GM18870 (cell line): ENCODE measurements around the gene VWA7.

ENCODE experiments used
- ATAC-seq: cut with Tn5 transposase; IDR thresholded peaks from one replicate; pipeline ENCODE4 v1.9.1; 2021; ENCODE audit warnings: moderate library complexity; ENCODE audit not compliant: unreplicated experiment

Gene VWA7

GRCh38 chr6:31732029-31732428 is 45.1 kb downstream of the VWA7 start:
- no peak for ATAC-seq

DNA sequence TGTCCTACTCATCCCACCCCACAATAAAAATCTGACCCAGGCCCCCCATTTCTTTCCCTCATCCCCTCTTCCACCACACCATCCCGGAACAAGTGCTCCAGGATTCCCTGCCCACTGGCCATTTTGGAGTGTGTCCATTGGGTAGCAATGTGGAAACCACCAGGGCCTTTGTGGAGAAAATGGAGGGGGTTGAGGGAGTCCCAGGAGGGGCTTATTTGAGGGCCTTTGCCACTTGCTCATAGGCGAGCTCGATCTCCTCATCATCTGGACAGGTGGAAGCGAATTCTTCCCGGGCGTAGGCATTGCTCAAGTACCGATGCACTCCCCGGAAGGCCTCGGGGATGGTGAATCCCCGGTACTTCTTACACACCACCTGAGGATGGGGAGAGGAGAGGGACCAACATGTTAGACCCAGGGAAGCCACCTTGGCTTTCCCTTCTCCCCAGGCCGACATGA is 46.5 kb downstream of the VWA7 start:
- no peak for ATAC-seq

DNA sequence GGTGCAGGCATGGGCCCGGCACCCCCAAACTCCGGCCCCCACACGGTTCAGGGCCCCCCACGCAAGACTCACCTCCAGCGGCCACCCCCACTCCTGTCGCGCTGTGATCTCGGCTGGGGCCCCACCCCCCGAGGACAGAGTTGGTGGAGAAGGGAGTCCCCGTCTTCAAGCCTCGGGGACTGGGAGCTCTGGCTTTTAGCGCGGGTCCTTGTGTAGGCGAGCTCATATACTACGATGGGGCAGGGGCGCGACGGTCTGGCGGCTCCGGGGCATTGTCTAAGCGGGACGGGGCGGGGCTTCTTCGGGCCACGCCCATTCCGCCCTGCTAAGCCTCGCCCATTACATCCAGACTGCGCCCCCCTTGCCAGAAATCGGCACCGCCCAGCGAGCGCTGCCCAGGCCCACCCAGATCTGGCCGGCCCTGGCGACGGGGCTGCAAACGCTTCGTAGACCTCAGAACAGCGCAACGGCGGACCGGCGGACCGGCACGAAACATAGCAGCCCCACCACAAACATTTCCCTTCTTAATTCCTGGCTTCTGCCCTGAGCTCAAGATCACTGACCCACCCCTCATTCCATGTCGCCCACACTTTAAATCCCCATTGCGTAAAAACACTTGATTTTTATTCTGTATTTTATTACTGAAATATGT is 47.0 kb downstream of the VWA7 start:
- no peak for ATAC-seq

GRCh38 chr6:31729515-31729978 is 47.6 kb downstream of the VWA7 start:
- ATAC-seq = no peak

DNA sequence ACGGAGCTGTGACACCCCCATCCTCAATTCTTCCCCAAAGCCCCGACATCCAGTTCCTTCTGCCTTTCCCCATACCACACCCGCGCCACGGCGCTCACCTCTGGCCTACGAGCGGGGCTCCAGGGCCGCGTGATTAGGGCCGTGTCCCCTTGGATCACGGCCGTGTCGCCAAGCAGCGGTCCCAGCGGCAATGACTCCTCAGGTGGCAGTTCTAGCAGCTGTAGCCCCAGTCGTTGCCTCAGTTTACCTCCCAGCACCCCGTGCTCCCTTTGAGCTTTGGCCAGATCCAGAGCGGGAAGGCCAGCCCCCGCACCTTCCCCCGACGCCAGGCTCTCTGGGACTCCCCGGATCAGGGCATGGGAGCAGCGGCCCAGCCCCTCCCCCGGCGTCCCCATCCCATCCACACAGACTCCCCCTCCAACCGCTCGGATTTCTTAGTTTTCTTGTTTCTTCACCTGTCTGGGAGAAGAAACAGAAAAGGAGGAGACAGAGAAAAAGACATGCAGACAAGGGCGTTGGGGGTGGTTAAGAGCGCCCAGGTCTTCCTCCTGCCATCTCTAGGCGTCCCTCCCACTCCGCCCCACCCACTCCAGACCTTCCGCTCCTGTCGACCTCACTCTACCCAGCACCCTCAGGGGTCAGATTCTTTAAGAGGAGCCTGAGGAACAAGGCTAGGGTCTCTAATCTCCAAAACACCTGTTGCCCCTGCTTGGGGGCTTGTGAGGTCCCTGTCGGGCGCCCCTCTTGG is 48.2 kb downstream of the VWA7 start, which contains the start of gene DDAH2:
TSS of gene DDAH2 (minus strand) at position 533 of the 748 bp plus-strand sequence. CDS start at position 395, 138 bp downstream.
- no peak for ATAC-seq

DNA sequence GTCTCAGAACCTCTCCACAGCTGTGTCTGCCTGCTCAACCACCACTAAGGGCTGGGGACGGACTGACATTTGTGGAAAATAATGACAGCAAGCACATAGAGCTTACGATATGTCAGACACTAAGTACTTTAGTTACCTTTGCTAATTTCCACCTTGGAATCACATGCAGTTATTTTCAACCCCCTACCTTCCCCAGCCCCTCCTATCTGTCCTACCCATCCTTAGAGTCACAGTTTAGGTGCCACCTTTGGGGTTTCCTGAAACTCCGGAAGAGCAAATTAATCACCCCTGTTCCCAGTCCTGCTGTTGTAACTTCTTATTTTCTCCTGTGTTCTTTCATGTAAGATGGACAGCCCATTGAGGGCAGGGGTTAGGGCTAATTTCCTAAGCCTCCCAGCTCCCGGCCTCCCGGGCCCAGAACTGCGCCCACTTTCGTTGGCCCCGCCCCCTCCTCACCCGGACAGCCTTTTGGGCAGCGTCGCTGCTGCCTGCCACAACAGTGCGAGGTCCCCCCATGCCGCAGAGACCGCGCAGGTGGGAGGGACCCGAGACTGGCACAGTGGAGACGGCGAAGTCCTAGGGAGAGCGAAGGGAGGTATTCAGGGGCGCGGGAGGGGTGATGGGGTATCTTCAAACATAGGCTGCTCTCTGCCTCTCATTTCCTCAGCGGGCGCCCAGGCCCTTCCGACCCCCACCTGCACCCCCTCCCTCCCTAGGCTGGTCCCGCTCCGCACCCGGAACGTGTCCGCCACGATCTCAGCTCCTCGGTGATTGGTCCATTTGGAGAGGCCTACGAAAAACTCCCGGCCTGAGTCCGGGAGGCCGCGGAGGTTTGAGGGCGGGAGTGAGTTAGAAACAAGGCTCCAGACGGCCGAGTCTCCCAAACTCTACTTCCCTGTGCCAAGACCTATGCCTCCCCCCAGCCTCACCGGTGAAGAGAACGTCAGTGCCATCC is 49.1 kb downstream of the VWA7 start:
- ATAC-seq = no peak

GRCh38 chr6:31727034-31727716 is 50.0 kb downstream of the VWA7 start:
- ATAC-seq = no peak

DNA sequence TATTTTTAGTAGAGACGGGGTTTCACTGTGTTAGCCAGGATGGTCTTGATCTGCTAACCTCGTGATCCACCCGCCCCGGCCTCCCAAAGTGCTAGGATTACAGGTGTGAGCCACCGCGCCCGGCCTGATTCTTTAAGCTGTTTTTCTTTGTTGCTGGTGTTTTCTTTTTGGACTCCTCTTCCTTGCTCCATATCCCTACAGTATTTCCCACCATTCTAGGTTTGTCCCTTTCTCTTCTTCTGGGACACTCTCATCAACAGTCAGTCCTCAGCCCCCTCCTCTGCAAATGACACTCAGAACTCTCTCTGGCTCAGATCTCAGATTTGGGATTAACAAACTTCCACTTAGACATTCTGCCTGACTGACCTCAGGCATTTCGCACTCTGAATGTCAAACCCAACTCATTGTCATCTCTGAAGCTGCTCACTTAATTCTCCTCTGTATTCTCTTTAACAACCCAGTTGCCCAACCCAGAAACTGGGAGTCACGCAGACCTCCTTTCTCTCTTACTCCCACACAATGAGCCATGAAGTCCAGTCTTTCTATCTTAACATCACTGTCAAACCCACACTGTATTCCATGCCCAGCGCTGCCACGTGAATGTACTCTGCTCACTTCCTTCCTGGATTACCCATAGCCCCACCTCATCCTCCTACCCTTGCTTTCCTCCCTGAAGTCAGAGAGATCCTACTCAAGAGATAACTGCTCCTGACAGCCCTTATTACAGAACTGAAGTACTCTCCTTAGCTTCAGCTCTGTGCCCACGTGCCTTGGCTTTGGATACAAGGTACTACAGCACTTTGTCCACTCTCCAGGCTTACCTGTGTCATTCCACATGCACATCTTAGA is 51.4 kb downstream of the VWA7 start:
- ATAC-seq = no peak

DNA sequence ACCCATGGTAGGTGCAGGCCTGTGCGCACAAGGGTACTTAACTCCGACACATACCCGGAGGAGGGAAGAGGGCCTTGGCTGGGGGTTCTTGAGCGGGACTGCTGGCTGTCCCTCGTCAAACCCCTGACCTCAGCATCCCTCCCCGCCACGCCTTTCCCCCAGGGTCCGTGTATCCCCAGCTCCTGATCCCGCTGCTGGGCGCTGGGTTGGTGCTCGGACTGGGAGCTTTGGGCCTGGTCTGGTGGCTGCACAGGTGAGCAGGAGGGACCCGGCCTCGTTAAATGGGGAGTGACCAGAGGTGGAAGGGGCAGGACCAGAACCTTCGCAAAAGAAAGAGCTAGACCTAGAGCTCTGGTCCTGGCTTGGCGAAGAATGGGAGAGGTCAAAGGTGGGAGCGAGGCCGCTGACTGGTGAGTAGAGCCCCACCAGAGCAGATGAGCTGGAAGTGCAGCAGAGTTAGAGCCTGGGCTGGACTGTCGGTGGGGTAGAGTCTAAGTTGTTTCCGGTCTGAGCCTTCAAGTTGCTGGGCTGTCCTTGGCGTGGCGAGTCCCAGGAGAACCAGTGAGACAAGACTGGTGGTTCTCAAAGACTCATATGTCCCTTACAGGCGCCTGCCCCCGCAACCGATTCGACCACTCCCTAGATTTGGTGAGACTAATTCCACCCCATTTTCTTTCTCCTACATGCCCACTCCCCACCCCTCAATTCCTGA is 53.0 kb downstream of the VWA7 start:
- no peak for ATAC-seq

GRCh38 chr6:31723245-31723979 is 53.7 kb downstream of the VWA7 start, which contains the start of gene MPIG6B:
TSS of gene MPIG6B (plus strand) at chr6:31723373. CDS start at chr6:31723384, 11 bp downstream.
- no peak for ATAC-seq

DNA sequence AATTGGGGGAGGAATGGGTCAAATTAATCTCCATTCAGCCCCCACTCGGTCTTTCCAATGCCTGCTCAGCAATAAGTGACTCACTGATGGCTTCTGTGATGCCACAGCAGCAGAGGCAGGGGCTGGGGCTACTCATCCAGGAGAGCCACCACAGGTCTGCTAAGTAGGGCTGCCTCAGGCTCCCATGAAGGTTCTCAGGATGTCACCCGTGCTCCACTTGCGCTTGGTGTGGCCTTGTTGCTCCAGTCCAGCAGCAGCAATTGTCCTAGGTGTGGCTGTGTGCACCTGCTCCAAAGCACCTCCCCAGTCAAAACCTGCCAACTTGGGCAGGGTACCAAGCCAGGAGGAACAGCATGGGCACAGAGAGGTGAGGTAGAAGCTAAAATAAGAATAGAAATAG is 55.0 kb downstream of the VWA7 start:
- ATAC-seq = no peak

GRCh38 chr6:31721351-31722020 is 55.6 kb downstream of the VWA7 start, which contains the start of gene LY6G6C:
TSS of gene LY6G6C (minus strand) at chr6:31721746. CDS start at chr6:31721679, 67 bp downstream.
- no peak for ATAC-seq

DNA sequence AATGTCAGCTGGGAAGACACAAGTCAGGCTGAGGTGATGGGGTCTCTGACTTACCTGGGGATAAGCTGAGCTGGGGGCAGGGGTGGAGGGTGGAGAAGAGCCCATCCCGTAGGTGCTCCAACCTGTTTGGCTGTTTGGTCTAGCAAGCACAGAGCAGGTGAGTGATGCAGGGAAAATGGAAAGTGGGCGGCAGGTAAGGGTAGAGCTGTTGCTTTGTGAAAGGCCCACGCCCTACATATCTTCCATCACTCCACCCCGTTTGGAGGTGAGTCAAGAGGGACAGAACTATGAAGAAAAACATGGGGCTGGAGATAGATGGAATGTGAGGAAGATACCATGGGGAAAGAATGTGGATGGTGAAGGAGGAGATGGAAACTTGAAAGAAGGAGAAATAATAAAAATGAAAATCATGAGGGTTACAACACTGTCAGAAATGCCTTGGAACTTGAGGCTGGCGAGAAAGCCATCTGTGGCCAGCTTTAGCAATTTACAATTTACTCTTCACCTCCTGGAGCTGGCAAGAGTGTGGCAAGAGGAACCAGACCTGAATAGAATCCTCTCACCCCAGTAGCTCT is 56.8 kb downstream of the VWA7 start:
- no peak for ATAC-seq

DNA sequence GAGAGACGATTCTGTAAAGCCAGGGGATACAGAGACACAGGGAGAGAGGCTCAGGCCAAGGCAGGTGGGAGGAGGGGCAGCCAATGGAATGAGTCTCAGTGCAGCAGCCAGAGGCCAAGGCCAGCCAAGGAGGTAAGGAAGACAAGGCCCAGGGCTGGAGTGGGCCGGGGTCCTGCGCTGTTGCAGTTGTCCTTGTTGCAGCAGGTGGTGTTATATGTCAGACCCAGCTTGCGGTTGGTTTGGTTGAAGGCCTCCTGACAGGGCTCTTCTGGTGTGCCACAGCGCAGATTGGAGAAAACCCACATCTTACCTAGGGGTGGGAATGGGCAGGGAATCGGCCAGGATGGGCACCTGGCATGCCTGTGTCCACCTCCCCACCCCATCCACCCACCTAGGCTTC is 58.1 kb downstream of the VWA7 start:
- no peak for ATAC-seq

- ATAC-seq = no peak
Observed at GRCh38 chr6:31718265-31718664, 58.9 kb downstream of the VWA7 start.

GRCh38 chr6:31717499-31718222 is 59.5 kb downstream of the VWA7 start:
- ATAC-seq = no peak
